Measurements from ENCODE around the gene TSC2.

- TF ChIP-seq CTCF (IDR thresholded peaks at IDR 0.05 in 2 of 3, conservative IDR thresholded peaks at IDR 0.05 in 1 of 3; ENCODE audit: insufficient read depth in 2 of 3, low read depth in 1 of 3, low read length in 3 of 3) (no peak), EZH2 (IDR thresholded peaks at IDR 0.05; ENCODE audit: borderline replicate concordance, low read depth, low read length) (no peak), RBBP5 (IDR thresholded peaks at IDR 0.05; ENCODE audit: borderline replicate concordance, insufficient read depth, low read length, poor library complexity, severe bottlenecking) (no peak), IRF1 (CRISPR knock-in tag; IDR thresholded peaks at IDR 0.05; ENCODE audit: borderline replicate concordance) (no peak), POLR2G (IDR thresholded peaks at IDR 0.05; ENCODE audit: low read depth, low read length) (peak; percentile 37; the same call in 1 of the 2 replicates), ZNF274 (IDR thresholded peaks at IDR 0.05; ENCODE audit: borderline replicate concordance, low read depth, low read length) (no peak), ZBTB33 (CRISPR knock-in tag; IDR thresholded peaks at IDR 0.05) (no peak), KAT7 (CRISPR knock-in tag; IDR thresholded peaks at IDR 0.05; ENCODE audit: borderline replicate concordance) (no peak), ZNF740 (CRISPR knock-in tag; IDR thresholded peaks at IDR 0.05) (no peak), ZNF740 (tag; IDR thresholded peaks at IDR 0.05) (no peak), ZBTB8A (IDR thresholded peaks at IDR 0.05; ENCODE audit: partially characterized antibody) (no peak), FOXA3 (CRISPR knock-in tag; conservative IDR thresholded peaks at IDR 0.05 in 1 of 2, IDR thresholded peaks at IDR 0.05 in 1 of 2) (no peak), RAD21 (CRISPR knock-in tag; conservative IDR thresholded peaks at IDR 0.05 in 1 of 2, IDR thresholded peaks at IDR 0.05 in 1 of 2) (no peak), CBX1 (IDR thresholded peaks at IDR 0.05; ENCODE audit: low read depth) (no peak), ZNF79 (CRISPR knock-in tag; IDR thresholded peaks at IDR 0.05; ENCODE audit: low read depth) (no peak)
Observed at GRCh38 chr16:2081201-2082084, 33.7 kb downstream of the TSC2 start.

Measured in K562 (cell line).